Urinary bladder (tissue), 4 donors: Measurements from ENCODE around the gene WNT3A. TPM values are rescaled to one million over a fixed set of nuclear protein-coding genes. Genes with fewer than 3 reads are reported as not detected.
A peak's percentile ranks its signal among the peaks of the same experiment; 100 is the strongest.

Experiments
- DNase-seq: peaks from one replicate; pipeline ENCODE4 v3.0.0-alpha.2; 2015; ENCODE audit errors: extremely low spot score
- H3K27ac ChIP-seq: one replicate; pipeline ENCODE4 v1.5.1; 2013; ENCODE audit warnings: low read depth, mild to moderate bottlenecking, moderate library complexity
- H3K36me3 ChIP-seq: one replicate; pipeline ENCODE4 v1.6.1; 2013; ENCODE audit warnings: mild to moderate bottlenecking, moderate library complexity; ENCODE audit not compliant: insufficient read depth
- H3K4me1 ChIP-seq: one replicate; pipeline ENCODE4 v1.6.1; 2013; ENCODE audit warnings: mild to moderate bottlenecking, moderate library complexity; ENCODE audit not compliant: insufficient read depth
- H3K4me3 ChIP-seq: one replicate; pipeline ENCODE4 v1.5.1; 2013; ENCODE audit warnings: low read depth, low read length
- WGBS: extraction: QIAGEN DNeasy Blood & Tissue Kit; methylation state at CpG from one replicate; pipeline ENCODE4 v1.1.7; 2013; 5-methylcytosine and 5-hydroxymethylcytosine counted together
- polyA plus RNA-seq: library from polyadenylated mRNA; stranded (reverse); fragments of 200-250 nt; gene quantifications from one replicate; pipeline ENCODE4 v1.2.3, GENCODE V29; 2013
- total RNA-seq: library from RNA; depleted of rRNA; stranded (reverse); fragments of >200 nt; gene quantifications from one replicate; pipeline ENCODE4 v1.2.3, GENCODE V29; 2014
- donor health status: healthy with polysubstance abuse.
- donor health status: healthy.

The WNT3A gene
- total and polyA plus RNA-seq, 2 donors = not detected

- Histone ChIP-seq H3K36me3 (no peaks in the 10 kb centered on the region), H3K4me3 (no peak overlapping the region), H3K4me1 (no peaks in the 10 kb centered on the region), H3K27ac (no peak overlapping the region)
- no peak for DNase-seq
- 47% methylated on average over 18 of the region's 18 CpGs for WGBS
Measured at GRCh38 chr1:228074954-228075730, 68.3 kb downstream of the WNT3A start.

GRCh38 chr1:228075801-228076271, 69.0 kb downstream of the WNT3A start:
- no peak overlapping the region for H3K4me3 ChIP-seq
- no peaks in the 10 kb centered on the region for H3K36me3 ChIP-seq
- H3K27ac ChIP-seq = no peak overlapping the region
- no peak for DNase-seq
- 75% methylated on average over 9 of the region's 9 CpGs for WGBS
- H3K4me1 ChIP-seq = no peaks in the 10 kb centered on the region

GRCh38 chr1:228076796-228077430, 70.1 kb downstream of the WNT3A start:
- Histone ChIP-seq H3K36me3 (no peaks in the 10 kb centered on the region), H3K27ac (no peak overlapping the region), H3K4me1 (no peaks in the 10 kb centered on the region), H3K4me3 (no peak overlapping the region)
- WGBS = 69% methylated on average over 9 of the region's 9 CpGs
- DNase-seq = no peak

- WGBS = 57% methylated on average over 10 of the region's 10 CpGs
- Histone ChIP-seq H3K36me3 (no peaks in the 10 kb centered on the region), H3K27ac (no peak overlapping the region), H3K4me1 (no peaks in the 10 kb centered on the region), H3K4me3 (no peak overlapping the region)
- DNase-seq = no peak
Measured at GRCh38 chr1:228077565-228078330, 71.0 kb downstream of the WNT3A start.

GRCh38 chr1:228079013-228079412, 72.2 kb downstream of the WNT3A start:
- no peak for DNase-seq
- H3K4me3 ChIP-seq = no peak overlapping the region
- H3K4me1 ChIP-seq = no peaks in the 10 kb centered on the region
- WGBS = 87% methylated on average over 7 of the region's 7 CpGs
- no peak overlapping the region for H3K27ac ChIP-seq
- no peaks in the 10 kb centered on the region for H3K36me3 ChIP-seq

GRCh38 chr1:228079601-228080263, 72.9 kb downstream of the WNT3A start:
- whole genome bisulfite sequencing = 89% methylated on average over 7 of the region's 7 CpGs
- no peaks in the 10 kb centered on the region for H3K4me1 ChIP-seq
- no peaks in the 10 kb centered on the region for H3K36me3 ChIP-seq
- H3K4me3 ChIP-seq = no peak overlapping the region
- H3K27ac ChIP-seq = no peak overlapping the region
- DNase-seq = no peak

GRCh38 chr1:228081144-228081543, 74.3 kb downstream of the WNT3A start:
- Histone ChIP-seq H3K27ac (no peak overlapping the region), H3K36me3 (no peaks in the 10 kb centered on the region), H3K4me1 (no peaks in the 10 kb centered on the region), H3K4me3 (peak overlapping the region; percentile 78)
- no peak for DNase-seq
- WGBS = 80% methylated on average over 7 of the region's 7 CpGs

GRCh38 chr1:228081578-228082213, 74.9 kb downstream of the WNT3A start:
- WGBS = 13% methylated on average over 31 of the region's 31 CpGs
- Histone ChIP-seq H3K4me3 (peak overlapping the region; percentile 78), H3K27ac (no peak overlapping the region), H3K36me3 (no peaks in the 10 kb centered on the region), H3K4me1 (no peaks in the 10 kb centered on the region)
- no peak for DNase-seq

- peak within 1 kb of the TSS; percentile 100 for H3K27ac ChIP-seq
- WGBS = under 1% methylated on average over 87 of the region's 87 CpGs
- peak; percentile 66 for DNase-seq
- H3K4me3 ChIP-seq = peak within 1 kb of the TSS; percentile 96
- no peaks in the 10 kb centered on the region for H3K4me1 ChIP-seq
- H3K36me3 ChIP-seq = no peaks in the 10 kb centered on the region
Measured at GRCh38 chr1:228082214-228082917, 75.6 kb downstream of the WNT3A start, which contains the start of gene ARF1. ARF1 (plus strand) TSS chr1:228082708; CDS start chr1:228097115, 14,407 bp downstream.

- DNase-seq = no peak
- Histone ChIP-seq H3K4me3 (peak overlapping the region; percentile 96), H3K27ac (peak overlapping the region; percentile 100), H3K4me1 (peaks cover 2% of the 10 kb centered on the region), H3K36me3 (no peaks in the 10 kb centered on the region)
- WGBS = under 1% methylated on average over 79 of the region's 79 CpGs
Measured at GRCh38 chr1:228082918-228083870, 76.4 kb downstream of the WNT3A start.

- Histone ChIP-seq H3K4me3 (peak overlapping the region; percentile 96), H3K4me1 (peaks cover 4% of the 10 kb centered on the region), H3K27ac (peak overlapping the region; percentile 6), H3K36me3 (no peaks in the 10 kb centered on the region)
- WGBS = 2% methylated on average over 17 of the region's 17 CpGs
- no peak for DNase-seq
Measured at GRCh38 chr1:228083871-228084278, 77.1 kb downstream of the WNT3A start.
